NCI-H748 (cell line): ENCODE measurements around the gene VMP1.
"Not testable (repeated sequence)": the region's sequence is repeated elsewhere in the genome, so short reads cannot be mapped to it uniquely, and the experiment has no call there.

Source experiments
- DNase-seq: peaks from one replicate; lab custom pipeline; 2025; ENCODE audit not compliant: unreplicated experiment; lab: John Stamatoyannopoulos, UW

Gene VMP1

DNA sequence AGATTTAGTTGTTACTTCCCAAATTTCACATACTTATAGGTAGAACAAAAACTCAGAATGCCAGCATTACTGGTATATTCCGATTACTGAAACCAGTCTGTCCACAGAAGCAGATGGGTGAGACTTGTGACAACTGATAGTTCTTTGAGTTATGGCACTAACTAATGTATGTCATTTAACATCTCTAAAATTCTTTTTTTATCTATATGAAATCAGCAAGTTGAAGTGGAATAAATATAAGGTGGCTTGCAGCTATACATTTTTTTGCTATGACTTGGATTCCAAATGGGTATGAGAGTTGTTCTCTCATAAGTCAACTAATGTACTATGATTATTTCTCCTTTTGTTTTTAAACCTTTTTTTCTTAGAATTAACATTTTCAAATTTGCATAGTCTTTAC is 69.1 kb downstream of the VMP1 start:
- DNase-seq, result no peak

DNA sequence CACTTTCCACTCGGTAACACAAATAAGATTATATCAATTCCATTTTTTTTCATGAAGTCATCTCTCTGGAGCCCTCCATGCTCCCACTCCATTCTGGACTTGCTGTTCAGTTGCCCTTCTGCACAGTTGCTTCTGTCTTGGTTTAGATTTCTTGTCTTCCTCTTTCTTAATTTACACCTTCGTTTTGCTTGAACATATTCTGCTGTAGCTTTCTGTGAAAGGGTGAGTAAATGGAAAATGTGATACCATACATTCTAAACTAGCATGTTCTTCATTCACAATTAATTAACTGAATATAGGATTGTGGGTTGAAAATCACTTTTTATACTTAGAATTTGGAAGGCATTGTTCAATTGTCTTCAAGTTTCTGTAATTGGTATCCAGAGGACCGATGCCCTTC is 69.6 kb downstream of the VMP1 start:
- DNase-seq, result no peak

DNA sequence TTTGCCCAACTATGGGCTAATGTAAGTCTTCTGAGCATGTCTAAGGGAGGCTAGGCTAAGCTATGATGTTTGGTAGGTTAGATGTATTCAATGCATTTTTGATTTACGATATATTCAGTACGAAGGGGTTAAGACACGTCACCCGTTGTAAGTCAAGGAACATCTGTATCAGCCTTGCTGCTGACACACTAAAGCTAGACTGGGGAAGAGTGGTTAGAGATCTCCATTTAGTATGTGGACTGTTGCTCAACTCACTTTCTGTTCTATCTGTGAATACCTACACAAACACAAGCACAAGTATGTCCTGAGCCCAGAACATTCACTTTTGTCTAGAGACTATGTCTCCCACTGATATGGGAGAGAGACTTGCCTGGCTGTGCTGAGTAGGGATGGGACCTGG is 71.5 kb downstream of the VMP1 start:
- DNase-seq, result no peak

DNA sequence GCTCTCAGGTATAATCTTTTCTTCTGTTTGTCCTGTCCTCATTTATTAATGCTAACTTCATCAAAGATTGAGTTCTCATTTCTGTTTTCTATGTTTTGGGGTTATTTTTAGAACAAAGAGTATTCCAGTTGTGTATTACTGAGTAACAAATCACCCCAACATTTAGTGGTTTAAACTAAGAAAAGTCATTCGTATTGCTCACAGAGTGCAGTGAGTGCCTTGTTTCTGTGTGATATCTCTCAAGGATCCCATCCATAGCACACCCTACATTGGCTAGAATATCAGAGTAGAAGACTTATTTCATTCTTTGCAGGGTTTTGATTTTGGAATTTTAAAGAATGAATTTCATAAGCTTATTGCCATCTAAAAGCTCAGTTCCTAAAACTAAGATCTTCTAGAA is 72.1 kb downstream of the VMP1 start:
- no peak for DNase-seq

DNA sequence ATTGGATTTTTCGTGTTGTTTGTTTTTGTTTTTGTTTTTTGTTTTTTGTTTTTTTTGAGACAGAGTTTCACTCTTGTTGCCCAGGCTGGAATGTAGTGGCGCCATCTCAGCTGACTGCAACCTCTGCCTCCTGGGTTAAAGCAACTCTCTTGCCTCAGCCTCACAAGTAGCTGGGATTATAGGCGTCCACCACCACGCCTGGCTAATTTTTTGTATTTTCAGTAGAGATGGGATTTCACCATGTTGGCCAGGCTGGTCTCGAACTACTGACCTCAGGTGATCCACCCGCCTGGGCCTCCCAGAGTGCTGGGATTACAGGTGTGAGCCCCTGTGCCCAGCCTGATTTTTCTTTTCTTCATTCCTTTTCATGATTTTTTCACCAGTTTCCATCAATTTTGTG is 73.1 kb downstream of the VMP1 start:
- DNase-seq, result not testable (repeated sequence)

DNA sequence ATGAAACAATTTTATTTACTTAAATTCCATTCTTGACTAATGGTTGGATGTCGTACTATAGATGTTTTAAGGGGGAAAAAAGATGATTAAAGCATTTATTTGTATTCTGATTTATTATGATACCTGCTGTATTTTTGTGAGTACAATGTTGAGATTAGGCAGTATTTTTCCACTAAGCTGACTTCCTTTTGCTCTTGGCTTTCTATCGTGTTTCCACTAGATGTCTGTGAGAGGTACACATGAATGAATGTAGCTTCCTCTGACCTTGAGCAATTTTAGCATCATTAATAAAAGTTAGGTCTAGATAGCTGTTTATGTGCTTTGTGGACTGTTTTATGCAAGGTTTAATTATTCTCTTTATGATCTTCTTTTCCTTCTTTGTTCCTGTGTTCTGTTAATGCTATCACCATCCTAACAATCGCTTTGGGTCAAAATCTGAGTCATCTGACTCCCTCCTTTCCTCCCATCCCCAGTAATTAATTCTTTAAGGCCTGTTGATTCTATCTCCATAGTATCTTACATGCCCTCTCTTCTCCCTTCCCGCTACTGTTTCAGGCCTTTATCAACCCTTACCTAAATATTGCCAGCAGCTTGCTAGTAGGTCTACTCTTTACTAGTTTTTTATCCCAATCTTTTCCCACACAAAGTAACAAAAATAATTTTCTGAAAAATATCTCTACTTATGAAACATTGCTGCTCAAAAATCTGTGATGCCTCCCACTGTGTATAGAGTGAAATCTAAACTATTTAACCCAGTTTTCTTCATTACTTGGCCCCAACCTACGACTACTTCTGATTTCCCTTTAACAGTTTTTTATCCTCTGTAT is 76.0 kb downstream of the VMP1 start:
- DNase-seq, result peak; percentile 5

DNA sequence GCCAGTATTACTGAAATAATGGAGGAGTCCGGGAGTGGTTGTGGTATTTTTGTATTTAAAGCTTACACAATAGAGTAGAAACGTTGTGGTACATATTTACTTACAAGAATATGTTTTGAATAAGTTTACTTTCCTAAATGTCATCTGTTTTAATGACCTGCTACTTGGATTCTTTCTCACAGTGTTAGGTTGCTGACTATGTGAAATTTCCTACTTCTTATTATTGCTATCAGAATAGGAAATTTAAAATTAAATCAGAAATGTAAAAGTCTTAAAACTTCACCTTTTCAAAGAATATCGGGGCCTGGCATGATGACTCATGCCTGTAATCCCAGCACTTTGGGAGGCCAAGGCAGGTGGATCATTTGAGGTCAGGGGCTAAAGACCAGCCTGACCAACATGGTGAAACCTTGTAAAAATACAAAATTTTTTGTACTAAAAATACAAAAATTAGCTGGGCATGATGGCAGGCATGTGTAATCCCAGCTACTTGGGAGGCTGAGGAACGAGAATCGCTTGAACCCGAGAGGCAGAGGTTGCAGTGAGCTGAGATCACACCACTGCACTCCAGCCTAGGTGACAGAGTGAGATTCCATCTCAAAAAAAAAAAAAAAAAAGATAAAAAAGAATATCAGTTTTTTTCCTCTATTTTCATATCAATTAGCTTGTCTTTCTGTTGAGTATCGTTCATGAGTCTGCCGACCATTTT is 77.8 kb downstream of the VMP1 start:
- no peak for DNase-seq

DNA sequence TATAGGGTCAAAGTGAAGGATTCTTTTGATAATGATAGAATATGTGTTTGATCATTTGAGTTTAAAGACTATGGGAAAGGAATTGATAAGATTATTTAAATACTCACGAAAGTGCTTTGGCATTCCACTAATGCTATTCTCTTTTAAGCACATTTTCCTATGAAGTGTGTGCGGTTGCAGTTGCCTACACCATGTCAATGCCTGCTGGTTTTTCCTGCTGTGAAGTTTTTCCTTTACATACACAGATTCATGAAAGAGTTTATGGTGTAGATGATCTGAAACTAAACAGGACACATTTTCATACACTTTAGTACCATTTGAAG is 78.7 kb downstream of the VMP1 start:
- DNase-seq, result no peak

DNA sequence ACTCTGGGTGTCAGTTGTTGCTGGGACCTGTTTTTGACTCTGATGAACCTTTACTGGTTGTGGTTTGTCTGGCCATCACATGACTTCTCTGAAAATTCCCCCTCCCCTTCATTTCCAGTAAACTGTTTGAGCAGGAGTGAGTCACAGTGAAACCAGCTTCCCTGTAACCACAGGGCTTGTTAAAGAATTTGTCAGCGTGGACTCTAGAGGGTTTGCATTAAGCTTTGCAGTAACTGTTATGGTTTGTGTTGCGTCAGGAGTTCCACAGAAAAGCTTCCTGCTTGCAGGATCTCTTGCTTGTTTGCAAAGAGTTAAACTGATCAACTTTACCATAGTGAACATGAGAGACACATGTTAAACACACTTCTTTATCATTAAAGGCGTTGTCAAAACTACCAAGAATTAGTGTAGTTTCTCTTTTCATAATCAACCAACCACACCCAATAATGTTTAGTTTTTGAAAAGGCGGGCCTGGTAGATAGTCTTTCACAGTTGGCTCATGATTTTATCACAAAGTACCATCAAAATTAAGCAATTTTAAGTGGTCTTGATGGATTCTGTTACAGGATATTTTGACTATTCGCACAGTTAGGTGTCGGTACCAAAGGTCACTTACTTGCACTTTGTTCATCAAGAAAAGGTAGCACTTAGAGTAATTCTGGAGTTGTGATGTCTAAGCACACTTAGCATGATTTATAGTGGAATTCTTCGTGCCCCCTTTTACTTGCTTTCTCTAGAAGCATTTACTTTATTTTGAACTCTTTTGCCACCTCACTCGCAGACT is 79.3 kb downstream of the VMP1 start:
- peak; percentile 28 for DNase-seq

DNA sequence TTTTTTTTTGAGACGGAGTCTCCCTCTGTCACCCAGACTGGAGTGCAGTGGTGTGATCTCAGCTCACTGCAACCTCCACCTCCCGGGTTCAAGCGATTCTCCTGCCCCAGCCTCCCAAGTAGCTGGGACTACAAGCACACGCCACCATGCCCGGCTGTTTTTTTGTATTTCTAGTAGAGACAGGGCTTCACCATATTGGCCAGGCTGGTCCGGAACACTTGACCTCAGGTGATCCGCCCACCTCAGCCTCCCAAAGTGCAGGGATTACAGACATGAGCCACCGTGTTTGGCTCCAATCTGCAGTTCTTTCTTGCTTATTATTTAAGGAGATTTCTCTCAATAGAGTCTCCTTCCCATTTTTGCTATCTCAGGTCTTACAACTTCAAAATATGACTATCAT is 82.4 kb downstream of the VMP1 start:
- not testable (repeated sequence) for DNase-seq

DNA sequence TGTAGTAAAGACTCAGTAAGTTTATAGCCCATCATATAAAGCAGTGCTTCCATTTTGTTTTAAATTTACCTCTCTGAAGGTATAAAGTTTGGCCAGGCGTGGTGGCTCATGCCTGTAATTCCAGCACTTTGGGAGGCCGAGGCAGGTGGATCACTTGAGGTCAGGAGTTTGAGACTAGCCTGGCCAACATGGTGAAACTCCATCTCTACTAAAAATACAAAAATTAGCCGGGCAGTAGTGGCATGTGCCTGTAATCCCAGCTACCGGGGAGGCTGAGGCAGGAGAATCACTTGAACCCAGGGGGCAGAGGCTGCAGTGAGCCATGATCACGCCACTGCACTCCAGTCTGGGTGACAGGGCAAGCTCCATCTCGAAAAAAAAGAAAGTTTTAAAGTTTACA is 83.0 kb downstream of the VMP1 start:
- not testable (repeated sequence) for DNase-seq

DNA sequence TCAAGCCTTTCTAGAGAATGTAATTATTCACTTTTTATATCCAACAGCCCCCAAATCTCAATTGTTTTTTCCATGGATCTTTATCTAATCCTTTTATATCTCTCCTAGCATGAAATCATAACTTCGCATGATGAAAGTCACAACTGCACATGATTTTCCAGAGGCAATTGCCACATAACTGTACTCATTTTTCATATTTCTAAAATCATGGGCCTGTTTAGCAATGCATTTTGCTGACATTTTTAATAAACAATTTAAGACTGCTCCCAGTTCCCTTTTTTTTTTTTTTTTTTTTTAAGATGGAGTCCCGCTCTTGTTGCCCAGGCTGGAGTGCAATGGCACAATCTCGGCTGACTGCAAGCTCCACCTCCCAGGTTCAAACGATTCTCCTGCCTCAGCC is 83.5 kb downstream of the VMP1 start:
- DNase-seq, result no peak

DNA sequence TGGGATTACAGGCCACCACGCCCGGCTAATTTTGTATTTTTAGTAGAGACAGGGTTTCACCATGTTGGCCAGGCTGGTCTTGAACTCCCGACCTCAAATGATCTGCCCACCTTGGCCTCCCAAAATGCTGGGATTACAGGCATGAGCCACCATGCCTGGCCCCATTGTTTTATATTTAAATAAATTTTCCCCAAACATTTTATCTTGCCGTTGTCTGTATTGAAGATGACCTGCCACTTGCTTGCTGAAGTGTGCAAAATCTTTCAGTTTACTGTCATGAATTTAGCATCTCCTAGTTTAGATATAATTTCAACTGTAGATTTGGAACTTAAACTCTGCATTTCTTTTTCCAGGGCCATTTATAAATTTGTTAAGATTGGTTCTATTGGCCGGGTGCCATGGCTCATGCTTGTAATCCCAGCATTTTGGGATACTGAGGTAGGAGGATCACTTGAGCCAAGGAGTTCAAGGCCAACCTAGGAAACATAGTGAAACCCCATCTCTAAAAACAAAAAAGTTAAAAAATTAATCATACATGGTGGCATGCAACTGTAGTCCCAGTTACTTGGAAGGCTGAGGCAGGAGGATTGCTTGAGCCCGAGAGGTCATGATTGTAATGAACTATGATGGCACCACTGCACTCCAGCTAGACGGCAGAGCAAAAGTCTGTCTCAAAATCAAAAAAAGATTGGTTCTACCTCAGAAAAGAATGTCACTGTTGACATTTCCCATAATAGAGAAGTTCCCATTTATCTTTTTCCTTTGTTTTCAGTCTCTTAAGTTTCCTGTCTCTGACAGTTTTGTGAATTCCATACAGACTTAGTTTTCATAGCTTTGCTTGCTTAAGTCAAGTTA is 84.4 kb downstream of the VMP1 start:
- no peak for DNase-seq

DNA sequence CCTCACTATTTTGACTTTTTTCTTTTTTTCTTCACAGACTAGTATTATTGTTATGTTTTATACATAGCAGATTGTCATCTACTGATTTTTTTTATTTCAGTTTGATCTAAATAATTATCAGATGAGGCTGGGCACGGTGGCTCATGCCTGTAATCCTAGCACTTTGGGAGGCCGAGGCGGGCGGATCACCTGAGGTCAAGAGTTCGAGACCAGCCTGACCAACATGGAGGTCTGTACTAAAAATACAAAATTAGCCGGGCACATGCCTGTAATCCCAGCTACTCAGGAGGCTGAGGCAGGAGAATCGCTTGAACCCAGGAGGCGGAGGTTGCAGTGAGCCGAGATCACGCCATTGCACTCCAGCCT is 85.0 kb downstream of the VMP1 start:
- not testable (repeated sequence) for DNase-seq

DNA sequence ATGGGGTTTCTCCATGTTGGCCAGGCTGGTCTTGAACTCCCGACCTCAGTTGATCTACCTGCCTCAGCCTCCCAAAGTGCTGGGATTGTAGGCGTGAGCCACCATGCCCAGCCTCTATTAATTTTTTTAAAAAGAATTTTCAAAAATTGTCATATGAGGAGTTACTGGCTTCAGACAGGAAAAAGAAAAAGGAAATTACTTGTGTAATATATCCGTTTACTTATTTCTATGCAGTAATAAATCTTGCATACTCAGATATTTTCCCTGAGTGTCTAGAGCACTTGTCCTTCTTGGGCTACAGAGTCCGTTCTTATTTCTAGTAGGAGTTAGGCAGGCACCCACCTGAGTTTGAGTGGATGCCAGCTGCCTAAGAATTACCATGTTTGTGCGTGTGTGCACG is 85.8 kb downstream of the VMP1 start:
- DNase-seq, result no peak

DNA sequence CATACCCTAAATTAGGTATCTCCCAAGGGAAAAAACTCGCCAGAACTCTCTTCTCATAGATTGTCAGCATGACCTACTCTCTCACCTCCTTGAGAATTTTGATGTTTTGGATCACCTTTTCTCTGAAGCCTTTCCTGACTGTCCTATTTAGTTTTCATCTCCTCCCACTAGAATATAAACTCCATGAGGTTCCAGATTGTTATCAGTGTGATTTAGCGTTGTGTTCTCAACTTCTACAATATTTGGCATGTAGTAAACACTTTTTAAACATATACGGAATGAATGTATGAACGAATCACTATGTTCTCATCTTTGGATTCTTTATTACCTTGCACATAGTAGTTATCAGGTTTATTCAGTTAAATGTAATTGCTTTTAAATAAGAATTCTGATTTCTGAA is 88.7 kb downstream of the VMP1 start:
- DNase-seq, result no peak

DNA sequence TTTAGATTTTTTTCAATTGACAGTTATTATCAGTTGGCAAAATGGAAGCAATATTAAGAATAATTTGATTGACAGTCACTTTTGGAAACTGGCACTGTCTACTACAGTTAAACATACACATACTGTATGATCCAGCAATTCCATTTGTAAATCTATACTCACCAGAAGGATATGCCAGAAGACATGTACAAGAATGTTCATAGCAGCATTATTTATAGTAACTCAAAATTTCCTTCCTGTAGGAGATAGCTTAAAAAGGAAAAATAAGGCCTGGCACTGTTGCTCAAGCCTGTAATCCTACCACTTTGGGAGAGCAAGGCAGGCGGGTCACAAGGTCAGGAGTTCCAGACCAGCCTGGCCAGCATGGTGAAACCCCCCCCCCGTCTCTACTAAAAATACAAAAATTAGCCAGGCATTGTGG is 89.3 kb downstream of the VMP1 start:
- no peak for DNase-seq

DNA sequence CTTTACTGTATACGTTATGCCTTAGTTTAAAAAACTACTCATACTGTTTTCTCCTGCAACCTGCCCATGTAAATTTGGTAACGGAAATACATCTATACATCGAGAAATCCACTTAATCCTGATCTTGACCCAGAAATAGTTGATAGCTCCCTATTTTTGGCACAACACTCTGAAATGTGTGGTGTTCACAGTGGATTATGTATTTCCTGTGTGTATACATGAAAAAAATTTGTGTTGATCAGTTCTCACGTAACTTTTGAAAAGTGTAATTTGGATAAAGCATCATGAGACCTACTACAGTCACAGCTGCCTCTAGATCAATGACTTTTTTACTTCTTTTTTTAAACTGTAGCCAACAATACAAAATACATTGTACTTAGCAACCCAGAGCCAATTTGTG is 90.7 kb downstream of the VMP1 start:
- no peak for DNase-seq

DNA sequence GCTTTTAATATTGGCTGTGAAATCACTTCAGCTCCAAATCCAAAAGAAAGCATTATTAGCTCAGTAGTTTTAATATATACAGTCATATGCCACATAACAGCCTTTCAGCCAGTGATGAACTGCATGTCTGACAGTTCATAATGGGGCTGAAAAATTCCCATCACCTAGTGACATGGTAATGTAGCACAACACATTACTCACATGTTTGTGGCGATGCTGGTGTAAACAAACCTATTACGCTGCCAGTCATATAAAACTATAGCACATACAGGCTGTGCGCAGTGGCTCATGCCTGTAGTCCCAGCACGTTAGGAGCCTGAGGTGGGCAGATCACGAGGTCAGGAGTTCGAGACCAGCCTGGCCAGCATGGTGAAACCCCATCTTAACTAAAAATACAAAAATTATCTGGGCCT is 93.1 kb downstream of the VMP1 start:
- no peak for DNase-seq

DNA sequence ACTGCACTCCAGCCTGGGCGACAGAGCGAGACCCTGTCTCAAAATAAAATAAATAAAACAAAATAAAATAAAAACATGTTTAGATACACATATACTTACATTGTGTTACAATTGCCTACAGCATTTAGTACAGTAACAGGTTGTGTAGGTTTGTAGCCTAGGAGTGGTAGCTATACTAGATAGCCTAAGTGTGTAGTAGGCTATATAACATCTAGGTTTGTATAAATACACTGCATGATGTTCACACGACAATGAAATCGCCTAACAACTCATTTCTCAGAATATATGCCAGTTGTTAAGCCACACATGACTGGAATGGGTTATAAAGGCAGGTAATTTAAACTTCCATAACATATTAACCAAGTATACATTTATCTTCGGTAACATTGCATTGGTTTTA is 94.7 kb downstream of the VMP1 start:
- no peak for DNase-seq

DNA sequence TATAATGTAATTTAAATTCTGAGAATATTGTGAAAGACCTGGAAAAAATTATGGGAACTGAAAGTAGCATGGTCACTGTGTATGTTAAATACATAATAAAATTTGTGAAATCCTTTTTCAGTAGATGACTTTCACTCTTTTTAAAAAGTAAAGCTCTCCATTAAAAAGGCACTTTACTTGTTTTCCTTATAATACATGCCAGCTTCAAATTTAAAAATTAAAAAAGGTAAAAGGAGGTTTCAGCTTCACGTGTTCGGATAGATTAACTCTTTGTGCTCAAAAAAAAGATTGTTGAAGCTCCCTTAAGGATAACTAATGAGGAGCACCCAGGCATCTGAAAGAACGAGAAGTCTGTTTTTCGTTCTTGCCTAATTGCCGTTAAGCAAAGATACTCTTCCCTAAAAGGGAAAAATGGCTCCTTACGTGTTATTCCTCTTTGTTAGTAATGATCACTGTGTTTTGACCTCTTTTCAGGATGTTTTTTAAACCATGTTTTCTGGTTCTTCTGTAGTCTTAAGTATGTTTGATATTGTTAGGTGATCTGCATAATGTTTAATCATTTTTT is 97.5 kb downstream of the VMP1 start:
- DNase-seq, result no peak
